Stomach (tissue), 9 donors: ENCODE results near the gene UBR2. TPM values are rescaled to one million over a fixed set of nuclear protein-coding genes. Genes with fewer than 3 reads are reported as not detected.

Experiments used
- DNase-seq, 2 donors: peaks; one replicate each; pipeline versions ENCODE4 v3.0.0 to v3.0.0-alpha.2; 2013 to 2019
- H3K27ac ChIP-seq, 5 donors: fragments of 200-600 bp in 4 of 5; sonication (generic) in 4 of 5; one replicate each; pipeline ENCODE4 v1.5.1; 2013 to 2019; ENCODE audit warnings: mild to moderate bottlenecking in 1 of 5, moderate library complexity in 1 of 5
- H3K27me3 ChIP-seq, 3 donors: fragments of 200-600 bp; sonication (generic); one replicate each; pipeline ENCODE4 v1.5.1; 2017 to 2019; ENCODE audit warnings: mixed run types in 1 of 3
- H3K36me3 ChIP-seq, 4 donors: fragments of 200-600 bp; sonication (generic); 1 replicate in 3 of 4; 2 replicates in 1 of 4; pipeline ENCODE4 v1.5.1; 2016 to 2019
- H3K4me1 ChIP-seq, 4 donors: fragments of 200-600 bp; sonication (generic); one replicate each; pipeline ENCODE4 v1.5.1; 2016 to 2019
- H3K4me3 ChIP-seq, 4 donors: fragments of 200-600 bp; sonication (generic) in 3 of 4; one replicate each; pipeline ENCODE4 v1.5.1; 2016 to 2019; ENCODE audit warnings: mild to moderate bottlenecking in 1 of 4
- H3K9me3 ChIP-seq, 4 donors: fragments of 200-600 bp; sonication (generic); one replicate each; pipeline ENCODE4 v1.5.1; 2016 to 2019
- EP300 ChIP-seq: sonication (generic); formaldehyde crosslinking; IDR thresholded peaks from one replicate; pipeline ENCODE4 v1.6.1; 2017; ENCODE audit warnings: antibody characterized with exemption
- POLR2A ChIP-seq, 4 donors: fragments of 450-650 bp; IDR thresholded peaks; one replicate each; pipeline ENCODE4 v1.6.1; 2016; ENCODE audit warnings: antibody characterized with exemption in 4 of 4, control low read depth in 2 of 4, mild to moderate bottlenecking in 1 of 4, moderate library complexity in 1 of 4
- POLR2AphosphoS5 ChIP-seq, 3 donors: sonication (generic); formaldehyde crosslinking; IDR thresholded peaks; one replicate each; pipeline ENCODE4 v1.6.1; 2016; ENCODE audit warnings: antibody characterized with exemption in 3 of 3
- WGBS, 5 donors: extraction: QIAGEN DNeasy Blood & Tissue Kit in 3 of 5; methylation state at CpG; one replicate each; pipeline versions ENCODE4 v1.1.5 to v1.1.7; 2013 to 2018; 5-methylcytosine and 5-hydroxymethylcytosine counted together
- intact Hi-C: fragments of 100-400 bp; cut with DNase I; formaldehyde crosslinking; loops from one replicate; pipeline ENCODE4 v1.15.1; 2023; ENCODE audit warnings: low total_unique reads
- polyA plus RNA-seq, 3 donors: library from polyadenylated mRNA; stranded (reverse); fragments of 200-250 nt; gene quantifications; one replicate each; pipeline ENCODE4 v1.2.3, GENCODE V29; 2013
- total RNA-seq, 5 donors: library from RNA; depleted of rRNA; stranded (reverse); fragments of >200 nt; gene quantifications; one replicate each; pipeline versions ENCODE4 v1.1.0 to v1.2.3, GENCODE V29; 2014 to 2016
- TF ChIP-seq, protein P1 (sequence below), 7 experiments: fragments of 450-650 bp in 4 of 7; fragments of 200-600 bp in 3 of 7; sonication (generic) in 3 of 7; IDR thresholded peaks; one replicate each; pipeline ENCODE4 v1.5.1; 2016 to 2019; ENCODE audit warnings: antibody characterized with exemption in 7 of 7, control low read depth in 2 of 7, mild to moderate bottlenecking in 1 of 7
- donor health status: healthy with polysubstance abuse.
- donor health status: Bipolar disorder and iron deficiency.
- donor health status: healthy.

UBR2 gene
- total and polyA plus RNA-seq, 8 donors: 5.1 to 57.1 (median 19.8) TPM

- Histone ChIP-seq H3K36me3 (no peaks in the 10 kb centered on the region), H3K27ac (peak overlapping the region in 1 of 5 donors; percentile 54), H3K4me1 (peaks cover 0 to 18% (median 8%) of the 10 kb centered on the region in 4 donors), H3K9me3 (no peaks in the 10 kb centered on the region), H3K4me3 (peak overlapping the region in 3 of 4 donors; percentile 22 to 42 (median 27)), H3K27me3 (no peaks in the 10 kb centered on the region)
- peak; percentile 34 to 38 for DNase-seq
- WGBS, 5 donors: 14 to 50% (median 47%) methylated on average over 22 to 24 of the region's 24 CpGs
- intact Hi-C loops: no loop called here
- no peak for TF ChIP-seq EP300
- TF ChIP-seq, protein P1, sequence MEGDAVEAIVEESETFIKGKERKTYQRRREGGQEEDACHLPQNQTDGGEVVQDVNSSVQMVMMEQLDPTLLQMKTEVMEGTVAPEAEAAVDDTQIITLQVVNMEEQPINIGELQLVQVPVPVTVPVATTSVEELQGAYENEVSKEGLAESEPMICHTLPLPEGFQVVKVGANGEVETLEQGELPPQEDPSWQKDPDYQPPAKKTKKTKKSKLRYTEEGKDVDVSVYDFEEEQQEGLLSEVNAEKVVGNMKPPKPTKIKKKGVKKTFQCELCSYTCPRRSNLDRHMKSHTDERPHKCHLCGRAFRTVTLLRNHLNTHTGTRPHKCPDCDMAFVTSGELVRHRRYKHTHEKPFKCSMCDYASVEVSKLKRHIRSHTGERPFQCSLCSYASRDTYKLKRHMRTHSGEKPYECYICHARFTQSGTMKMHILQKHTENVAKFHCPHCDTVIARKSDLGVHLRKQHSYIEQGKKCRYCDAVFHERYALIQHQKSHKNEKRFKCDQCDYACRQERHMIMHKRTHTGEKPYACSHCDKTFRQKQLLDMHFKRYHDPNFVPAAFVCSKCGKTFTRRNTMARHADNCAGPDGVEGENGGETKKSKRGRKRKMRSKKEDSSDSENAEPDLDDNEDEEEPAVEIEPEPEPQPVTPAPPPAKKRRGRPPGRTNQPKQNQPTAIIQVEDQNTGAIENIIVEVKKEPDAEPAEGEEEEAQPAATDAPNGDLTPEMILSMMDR (IDR thresholded peaks at IDR 0.05): no peak
- TF ChIP-seq POLR2A (IDR thresholded peaks at IDR 0.05): no peak
- TF ChIP-seq POLR2AphosphoS5 (IDR thresholded peaks at IDR 0.05): no peak
Measured at GRCh38 chr6:42704251-42704936, 140.6 kb downstream of the UBR2 start.

DNA sequence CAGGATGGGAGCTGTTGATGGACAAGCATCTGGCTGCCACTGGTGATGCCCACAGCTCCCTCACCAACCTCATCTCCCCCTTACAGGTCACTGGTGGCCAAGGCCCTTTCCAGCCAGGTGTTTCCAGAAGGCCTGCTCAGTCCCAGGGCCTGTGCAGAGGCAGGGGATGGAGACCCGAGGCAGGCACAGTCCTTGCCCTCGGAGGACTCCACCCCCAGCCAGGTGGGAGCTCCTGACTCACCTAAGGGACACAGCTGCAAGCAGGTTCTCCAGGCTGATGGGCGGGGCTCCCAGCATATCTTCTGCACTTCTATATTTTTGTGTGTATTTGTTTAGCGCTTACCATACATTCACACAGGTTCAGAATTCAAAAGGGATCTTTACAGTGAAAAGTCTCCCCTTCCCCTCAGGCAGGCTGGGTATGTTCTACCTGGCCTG lies 141.1 kb downstream of the UBR2 start:
- 39 to 71% (median 51%) methylated on average over 3 to 4 of the region's 4 CpGs for WGBS, 5 donors
- peak; percentile 31 to 61 for DNase-seq
- Histone ChIP-seq H3K27ac (no peak overlapping the region), H3K4me1 (peaks cover 0 to 18% (median 8%) of the 10 kb centered on the region in 4 donors), H3K36me3 (no peaks in the 10 kb centered on the region), H3K4me3 (peak overlapping the region in 1 of 4 donors; percentile 27), H3K9me3 (no peaks in the 10 kb centered on the region), H3K27me3 (no peaks in the 10 kb centered on the region)
- intact Hi-C loops: no loop called here
- no peak for TF ChIP-seq POLR2A (IDR thresholded peaks at IDR 0.05)
- TF ChIP-seq POLR2AphosphoS5 (IDR thresholded peaks at IDR 0.05): no peak
- no peak for TF ChIP-seq EP300
- TF ChIP-seq, protein P1 (IDR thresholded peaks at IDR 0.05): no peak

DNA sequence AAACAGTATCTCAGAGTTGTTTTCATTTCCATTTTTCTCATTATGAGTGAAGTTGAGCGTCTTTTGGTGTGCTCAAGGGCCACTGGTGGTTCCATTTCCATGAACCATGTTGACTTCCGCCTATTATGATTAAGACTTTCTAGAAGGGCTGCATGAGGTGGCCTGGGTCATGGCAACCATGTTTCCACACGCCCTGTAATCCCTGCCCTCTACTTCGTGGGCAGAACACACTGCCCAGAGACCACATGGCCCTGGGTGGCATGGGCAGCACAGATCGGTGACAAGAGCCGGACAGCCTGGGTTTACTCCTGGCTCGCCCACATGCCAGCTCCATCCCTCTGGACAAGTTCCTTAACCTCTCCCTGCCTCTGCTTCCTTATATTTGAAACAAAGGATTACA lies 143.8 kb downstream of the UBR2 start:
- Histone ChIP-seq H3K27ac (no peak overlapping the region), H3K36me3 (no peaks in the 10 kb centered on the region), H3K27me3 (no peaks in the 10 kb centered on the region), H3K4me1 (peaks cover 0 to 22% (median 8%) of the 10 kb centered on the region in 4 donors), H3K4me3 (no peak overlapping the region), H3K9me3 (peaks cover 3 to 12% (median 8%) of the 10 kb centered on the region in 4 donors)
- DNase-seq: no peak
- TF ChIP-seq, protein P1 (IDR thresholded peaks at IDR 0.05): no peak
- TF ChIP-seq EP300 (no peak), POLR2A (IDR thresholded peaks at IDR 0.05) (no peak), POLR2AphosphoS5 (IDR thresholded peaks at IDR 0.05) (no peak)
- WGBS, 5 donors: 86 to 91% (median 88%) methylated on average over 7 of the region's 7 CpGs
- intact Hi-C loops: no loop called here

- H3K27ac ChIP-seq: no peak overlapping the region
- 91 to 97% (median 93%) methylated on average over 3 to 11 of the region's 11 CpGs for WGBS, 5 donors
- intact Hi-C loops: no loop called here
- H3K27me3 ChIP-seq: no peaks in the 10 kb centered on the region
- H3K4me3 ChIP-seq: no peak overlapping the region
- H3K9me3 ChIP-seq: peaks cover 3 to 12% (median 8%) of the 10 kb centered on the region in 4 donors
- TF ChIP-seq POLR2A (IDR thresholded peaks at IDR 0.05) (no peak), EP300 (no peak), POLR2AphosphoS5 (IDR thresholded peaks at IDR 0.05) (no peak)
- TF ChIP-seq, protein P1 (IDR thresholded peaks at IDR 0.05): no peak
- peaks cover 0 to 22% (median 8%) of the 10 kb centered on the region in 4 donors for H3K4me1 ChIP-seq
- DNase-seq: no peak
- H3K36me3 ChIP-seq: no peaks in the 10 kb centered on the region
Measured at GRCh38 chr6:42708096-42708495, 144.3 kb downstream of the UBR2 start.
